T47D (cell line): ENCODE results near the gene PSMD1.
"Not testable (repeated sequence)": the region's sequence is repeated elsewhere in the genome, so short reads cannot be mapped to it uniquely, and the experiment has no call there.

Source experiments
- DNase-seq, 2 experiments: peaks; one replicate each; pipeline versions ENCODE4 v3.0.0 to v3.0.0-alpha.2; 2011 to 2012; ENCODE audit warnings: low read depth in 1 of 2, low spot score in 1 of 2
- JUND ChIP-seq: IDR thresholded peaks from 2 replicates; pipeline ENCODE4 v1.6.1; 2012; ENCODE audit warnings: low read depth
- in situ Hi-C: cut with HindIII; loops from 2 replicates; pipeline ENCODE4 v1.10.0; 2016; ENCODE audit warnings: low sequenced_read_pairs, low pct_unique_long_range_greater_than_20kb

PSMD1 gene

DNA sequence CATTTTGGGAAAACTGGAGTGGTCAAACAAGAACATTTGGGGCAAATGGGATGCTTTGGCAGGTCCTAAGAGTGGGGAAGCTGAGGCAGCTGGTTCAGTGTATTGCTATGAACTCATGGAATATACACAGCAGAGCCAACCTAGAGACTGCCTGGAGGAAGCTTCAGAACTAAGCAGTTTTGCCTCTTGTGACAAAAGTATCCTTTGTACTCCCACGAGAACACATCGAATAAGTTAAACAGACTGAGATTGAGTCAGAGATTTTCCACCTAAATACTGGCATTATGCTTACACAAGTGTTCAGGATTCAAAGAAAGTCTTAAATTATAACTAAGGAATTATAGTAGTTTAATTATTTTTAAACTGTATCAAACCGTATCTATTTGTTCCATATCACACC lies 136.5 kb downstream of the PSMD1 start:
- DNase-seq: no peak
- in situ Hi-C loops: no loop called here

DNA sequence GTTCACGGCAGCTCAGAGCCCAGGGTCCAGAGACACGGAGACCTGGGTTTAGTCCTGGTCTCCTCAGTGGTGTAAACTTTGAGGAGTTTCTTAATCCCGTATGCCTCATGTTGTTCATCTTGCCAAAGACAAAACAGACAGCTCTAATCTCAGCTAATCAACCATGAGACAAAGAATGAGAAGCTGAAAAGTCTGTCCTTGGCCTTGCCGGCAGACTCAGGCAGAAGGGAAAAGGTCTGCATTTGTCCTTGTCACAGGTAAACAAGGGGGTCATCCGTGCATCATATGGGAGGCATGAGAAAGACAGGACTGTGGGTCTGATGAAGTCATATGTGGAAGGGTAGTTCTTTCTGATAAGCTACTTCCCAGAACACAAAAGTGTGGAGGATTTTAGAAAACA lies 139.9 kb downstream of the PSMD1 start:
- TF ChIP-seq JUND: no peak
- in situ Hi-C loops: no loop called here
- DNase-seq: no peak

More for the DNA sequence above, 136.5 kb downstream of the PSMD1 start:
- no peak for TF ChIP-seq JUND

DNA sequence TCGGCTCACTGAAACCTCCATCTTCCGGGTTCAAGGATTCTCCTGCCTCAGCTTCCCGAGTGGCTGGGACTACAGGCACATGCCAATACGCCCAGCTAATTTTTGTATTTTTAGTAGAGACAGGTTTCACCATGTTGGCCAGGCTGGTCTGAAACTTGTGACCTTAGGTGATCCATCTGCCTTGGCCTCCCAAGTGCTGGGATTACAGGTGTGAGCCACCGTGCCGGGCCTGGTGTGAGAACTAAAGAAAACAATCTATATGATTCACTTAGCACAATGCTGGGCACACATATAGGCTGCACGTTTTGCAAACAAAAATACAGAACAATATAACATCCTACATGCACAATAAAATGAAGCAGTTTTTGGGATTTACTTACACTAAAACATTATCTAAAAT lies 140.5 kb downstream of the PSMD1 start:
- in situ Hi-C loops, DNase-seq: not testable (repeated sequence)

DNA sequence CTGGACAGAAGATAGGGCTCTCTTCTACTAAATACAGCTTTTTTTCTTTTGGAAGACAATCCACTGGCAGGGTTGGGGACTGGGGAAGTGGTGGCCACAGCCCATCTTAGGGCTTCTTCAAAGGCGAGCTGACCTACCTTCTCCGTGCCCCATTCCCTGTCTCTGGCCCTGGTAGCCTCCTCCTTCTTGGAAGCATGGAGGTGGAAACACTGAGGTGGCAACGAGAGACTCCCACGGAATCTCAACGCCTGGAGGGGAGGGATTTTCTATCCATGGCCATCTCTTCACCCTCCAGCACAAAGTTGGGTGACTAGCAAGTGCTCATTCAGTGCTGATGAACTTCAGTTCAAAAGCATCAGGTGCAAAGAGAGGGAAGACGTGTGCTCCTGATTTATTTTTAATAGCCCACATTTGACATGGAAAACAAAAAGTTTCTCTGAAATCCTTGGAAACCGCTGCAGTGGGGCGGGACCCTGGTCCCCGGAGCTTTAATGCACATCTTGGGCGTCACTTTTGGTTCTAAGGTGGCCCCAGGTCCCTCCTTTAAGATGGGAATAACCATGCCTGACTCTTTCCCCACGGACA lies 141.1 kb downstream of the PSMD1 start:
- TF ChIP-seq JUND: no peak
- DNase-seq: no peak
- in situ Hi-C loops: no loop called here

DNA sequence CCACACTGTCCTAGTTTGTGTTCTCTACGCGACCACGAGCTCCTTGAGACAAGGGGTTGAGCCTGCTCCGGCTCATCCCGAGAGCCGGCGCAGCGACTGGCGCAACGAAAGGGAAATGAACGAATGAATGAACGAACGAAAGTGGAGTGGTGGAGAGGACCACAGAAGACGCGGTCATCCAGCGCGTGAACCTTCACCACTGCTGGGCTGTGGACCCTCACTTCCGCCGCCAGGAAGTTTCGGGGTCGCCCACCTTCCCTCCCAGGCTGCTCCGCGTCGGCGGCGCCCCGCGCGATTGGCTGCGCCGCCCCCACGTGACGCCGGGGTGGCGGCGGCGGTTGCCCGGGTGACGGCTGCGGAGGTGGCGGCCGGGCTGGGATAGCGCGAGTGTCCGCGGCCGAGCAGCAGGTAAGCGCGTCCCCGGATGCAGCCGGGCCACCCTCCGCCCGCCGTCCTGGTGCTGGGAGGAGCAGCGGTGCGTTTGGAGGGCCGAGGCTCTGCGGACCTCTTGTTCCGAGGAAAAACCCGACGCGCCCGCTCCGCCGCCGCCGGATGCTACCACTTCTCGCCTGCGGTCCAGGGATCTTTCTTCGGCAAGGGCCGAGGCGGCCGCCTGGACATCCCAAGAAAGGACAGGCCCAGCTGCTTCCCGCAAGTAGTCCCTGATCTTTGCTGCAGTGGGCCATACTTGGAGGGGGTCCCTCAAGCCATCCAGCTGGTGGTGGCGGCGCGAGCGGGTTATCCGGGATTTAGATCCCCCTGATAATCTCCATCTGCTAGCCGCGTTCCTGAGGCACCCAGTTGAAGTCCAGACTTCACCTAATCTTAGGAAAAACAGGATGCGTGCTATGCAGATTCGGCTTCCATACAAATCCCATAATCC lies 141.9 kb downstream of the PSMD1 start, which contains the start of gene ARMC9:
Gene ARMC9, plus strand, starts transcription at position 341 of the 883 bp plus-strand sequence. CDS start 7,608 bp downstream, outside the sequence.
- in situ Hi-C loops: no loop called here
- DNase-seq: peak; percentile 66 to 79
- TF ChIP-seq JUND: no peak

DNA sequence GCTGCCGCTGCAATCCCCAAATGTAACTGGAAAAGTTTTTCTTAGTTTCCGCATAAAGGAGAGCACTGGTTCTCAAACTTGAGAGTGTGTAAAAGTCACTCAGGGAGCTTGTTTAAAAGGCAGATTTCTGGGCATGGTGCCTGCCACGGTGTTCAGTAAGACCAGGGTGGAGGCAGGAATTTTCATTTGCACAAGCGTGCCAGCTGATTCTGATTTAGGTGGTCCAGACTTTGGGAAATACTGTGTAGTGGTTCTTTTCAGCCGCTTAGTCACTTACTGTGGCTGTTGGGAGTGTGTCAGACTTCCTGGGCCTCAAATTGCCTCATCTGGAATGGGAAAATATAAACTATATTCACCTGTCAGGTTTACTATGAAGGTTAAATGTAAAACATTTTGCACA lies 142.6 kb downstream of the PSMD1 start:
- in situ Hi-C loops: no loop called here
- TF ChIP-seq JUND: no peak
- no peak for DNase-seq

DNA sequence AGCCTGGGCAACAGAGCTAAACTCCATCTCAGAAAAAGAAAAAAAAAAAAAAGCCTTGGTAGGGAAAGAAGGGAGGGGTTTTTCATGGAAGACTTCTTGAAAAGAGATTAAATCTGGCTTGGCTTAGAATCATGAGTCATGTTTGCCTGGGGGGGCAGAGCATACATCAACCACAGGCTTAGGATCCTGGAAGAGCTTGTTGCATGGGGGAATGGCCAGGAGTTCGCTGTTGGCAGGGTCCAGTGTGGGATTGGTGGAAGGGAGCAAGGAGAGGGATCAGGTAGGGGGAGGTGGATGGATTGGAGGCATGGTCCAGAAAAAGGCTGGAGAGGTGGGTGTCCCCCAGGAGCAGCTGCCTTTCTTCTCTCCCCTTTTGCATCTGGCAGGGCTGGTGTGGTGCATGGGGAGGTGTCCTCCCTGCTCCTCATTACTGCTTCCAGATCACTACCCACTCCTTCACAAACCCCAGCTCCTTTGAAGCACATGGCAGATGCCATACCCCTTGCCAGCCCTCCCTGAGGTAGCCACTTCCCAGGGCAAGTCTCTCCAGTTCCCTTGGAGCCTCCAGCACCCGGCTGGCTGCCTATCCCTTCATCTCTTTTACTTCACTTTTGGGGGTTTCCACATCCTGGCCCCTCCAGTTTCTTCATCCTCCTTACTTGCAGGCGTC lies 144.3 kb downstream of the PSMD1 start:
- DNase-seq: peak in 1 of 2 experiments; percentile 55
- TF ChIP-seq JUND: no peak
- in situ Hi-C loops: no loop called here

DNA sequence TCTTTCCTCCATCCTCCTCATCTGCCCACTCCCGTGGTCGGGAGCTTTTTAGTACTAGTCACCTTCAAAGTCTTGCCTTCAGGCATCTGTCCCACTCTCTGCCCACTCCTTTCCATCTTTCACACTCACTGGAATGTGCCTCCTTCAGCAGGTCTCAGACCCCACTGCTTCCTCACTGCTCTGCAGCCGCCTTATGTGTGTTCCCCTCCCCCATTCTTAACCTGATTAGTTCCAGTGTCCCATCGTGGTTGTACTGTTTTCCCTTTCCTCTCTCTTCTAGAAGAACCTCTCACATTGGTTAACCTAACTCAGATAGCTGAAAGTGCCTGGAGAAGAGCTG lies 144.8 kb downstream of the PSMD1 start:
- DNase-seq: no peak
- in situ Hi-C loops: no loop called here
- no peak for TF ChIP-seq JUND

DNA sequence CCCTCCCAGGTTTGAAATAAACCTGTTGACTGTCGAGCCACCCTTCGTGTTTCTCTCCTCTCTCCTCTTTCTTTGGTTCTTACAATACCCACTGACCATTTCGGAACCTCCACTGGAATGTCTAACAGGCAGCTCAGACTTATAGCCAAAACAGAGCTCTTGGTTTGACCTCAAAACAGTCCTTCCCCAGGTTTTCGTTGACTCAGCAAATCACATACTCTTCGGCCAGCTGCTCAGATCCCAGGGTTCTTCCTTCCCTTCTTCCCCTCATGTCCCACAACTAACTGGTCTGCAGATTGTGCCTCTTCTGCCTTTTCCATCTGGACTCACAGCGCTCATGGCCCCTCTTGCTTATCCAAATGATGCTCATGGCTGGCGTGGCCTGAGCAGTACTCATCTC lies 146.4 kb downstream of the PSMD1 start:
- TF ChIP-seq JUND: no peak
- in situ Hi-C loops: no loop called here
- no peak for DNase-seq

DNA sequence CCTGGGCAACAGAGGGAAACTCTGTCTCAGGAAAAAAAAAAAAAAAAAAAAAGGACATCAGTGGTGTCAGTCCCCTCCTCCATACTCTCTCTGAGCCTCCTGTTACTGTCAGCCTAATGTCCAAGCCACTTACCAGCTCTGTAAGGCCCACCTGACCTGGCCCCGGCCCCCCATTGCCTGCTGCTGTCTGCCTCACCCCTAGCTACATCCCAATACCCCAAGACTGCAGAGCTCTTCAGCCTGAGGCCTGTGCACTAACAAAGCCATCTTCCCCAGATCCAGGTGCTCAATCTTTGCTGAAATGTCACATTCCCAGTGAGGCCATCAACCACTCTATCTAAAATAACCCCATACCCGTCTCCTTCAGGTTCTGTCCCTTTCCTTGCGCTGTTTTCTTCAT lies 147.5 kb downstream of the PSMD1 start:
- no peak for TF ChIP-seq JUND
- no peak for DNase-seq
- in situ Hi-C loops: no loop called here

DNA sequence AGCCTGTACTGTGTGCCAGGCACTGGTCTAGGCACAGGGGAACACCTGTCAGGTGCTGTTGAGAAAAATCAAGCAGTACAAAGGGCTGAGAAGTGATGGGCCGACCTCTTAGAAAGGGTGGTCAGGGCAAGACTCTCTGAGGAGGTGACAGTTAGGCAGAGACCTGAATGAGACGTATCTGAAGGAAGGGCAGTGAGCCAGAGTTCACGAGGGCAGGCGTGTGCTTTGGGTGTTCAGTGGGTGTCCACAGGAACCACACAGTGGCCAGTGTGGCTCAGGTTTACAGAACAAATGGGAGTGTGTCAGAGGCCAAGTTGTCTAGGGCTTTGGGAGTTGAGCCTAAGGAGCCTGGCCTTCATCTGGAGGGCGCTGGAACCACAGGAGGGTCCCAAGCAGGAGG lies 147.9 kb downstream of the PSMD1 start:
- TF ChIP-seq JUND: no peak
- DNase-seq: no peak
- in situ Hi-C loops: no loop called here

DNA sequence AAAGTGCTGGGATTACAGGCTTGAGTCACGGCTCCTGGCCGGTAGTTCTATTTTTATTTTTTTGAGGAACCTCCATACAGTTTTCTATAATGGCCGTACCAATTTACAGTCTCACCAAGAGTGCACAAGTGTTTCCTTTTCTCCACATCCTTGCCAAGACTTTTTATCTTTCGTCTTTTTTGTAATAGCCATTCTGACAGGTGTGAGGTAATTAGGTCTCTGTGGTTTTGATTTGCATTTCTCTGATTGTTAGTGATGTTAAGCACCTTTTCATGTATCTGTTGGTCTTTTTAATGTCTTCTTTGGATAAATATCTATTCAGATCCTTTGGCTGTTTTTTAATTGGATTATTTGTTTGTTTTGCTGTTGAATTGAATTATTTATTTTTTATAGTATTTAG lies 151.1 kb downstream of the PSMD1 start:
- DNase-seq: no peak
- no peak for TF ChIP-seq JUND
- in situ Hi-C loops: no loop called here

DNA sequence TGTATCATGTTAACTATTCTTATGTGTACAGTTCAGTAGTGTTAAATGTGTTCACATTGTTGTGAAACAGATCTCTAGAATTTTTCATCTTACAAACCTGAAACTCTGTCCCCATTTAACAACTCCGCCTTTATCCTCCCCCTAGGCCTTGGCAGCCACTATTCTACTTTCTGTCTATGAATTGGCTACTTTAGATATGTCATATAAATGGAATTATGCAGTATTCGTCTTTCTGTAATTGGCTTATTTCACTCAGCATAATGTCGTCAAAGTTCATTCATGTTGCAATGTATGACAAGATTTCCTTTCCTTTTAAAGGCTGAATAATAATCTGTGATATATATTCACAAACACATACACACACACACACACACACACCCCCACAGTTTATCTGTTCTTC lies 154.1 kb downstream of the PSMD1 start:
- no peak for DNase-seq
- in situ Hi-C loops: no loop called here
- no peak for TF ChIP-seq JUND
